Activated naive CD4-positive, alpha-beta T cell treated with anti-CD3 and anti-CD28 coated beads, Interleukin-2, amount 50 U/mL, for 16 hours (primary cell): ENCODE data around the gene ACSL5.
"Not testable (repeated sequence)": the region's sequence is repeated elsewhere in the genome, so short reads cannot be mapped to it uniquely, and the experiment has no call there.

Experiments used
- DNase-seq: peaks from one replicate; pipeline ENCODE4 v3.0.0-alpha.2; 2020

Gene ACSL5

DNA sequence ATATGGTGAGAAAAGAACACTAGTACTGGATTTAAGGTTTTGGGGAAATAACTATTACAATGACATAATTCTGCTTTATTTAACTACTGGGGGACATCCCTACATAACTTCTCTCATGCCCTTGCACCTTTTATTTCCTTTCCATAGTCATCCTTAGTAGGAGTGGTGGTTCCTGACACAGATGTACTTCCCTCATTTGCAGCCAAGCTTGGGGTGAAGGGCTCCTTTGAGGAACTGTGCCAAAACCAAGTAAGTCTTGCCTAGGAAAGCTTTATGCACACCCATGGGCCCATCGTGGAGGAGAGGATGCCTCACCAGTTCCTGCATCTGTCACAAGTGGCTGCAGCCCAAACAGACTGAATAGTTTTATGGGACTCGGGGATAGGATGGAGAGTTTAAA, 52.2 kb downstream of the ACSL5 start:
- no peak for DNase-seq

DNA sequence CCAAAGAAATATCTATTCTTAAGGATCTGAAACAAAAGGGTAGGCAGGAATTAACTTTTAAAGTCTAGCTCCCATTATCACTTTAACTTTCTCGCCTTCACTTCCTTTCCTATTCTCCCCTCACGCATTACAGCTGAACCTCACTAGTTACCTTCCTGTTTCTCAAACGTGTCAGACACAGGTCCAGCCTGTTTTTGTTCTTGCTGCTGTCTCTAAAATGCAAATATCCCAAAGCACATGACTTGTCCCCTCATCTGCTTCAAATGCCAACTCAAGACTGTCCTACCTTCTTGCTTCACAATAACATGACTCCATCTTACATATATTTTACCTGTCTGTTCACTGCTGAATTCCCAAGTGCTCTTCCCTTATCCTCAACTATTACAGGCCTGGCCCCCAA, 55.2 kb downstream of the ACSL5 start:
- DNase-seq: no peak

DNA sequence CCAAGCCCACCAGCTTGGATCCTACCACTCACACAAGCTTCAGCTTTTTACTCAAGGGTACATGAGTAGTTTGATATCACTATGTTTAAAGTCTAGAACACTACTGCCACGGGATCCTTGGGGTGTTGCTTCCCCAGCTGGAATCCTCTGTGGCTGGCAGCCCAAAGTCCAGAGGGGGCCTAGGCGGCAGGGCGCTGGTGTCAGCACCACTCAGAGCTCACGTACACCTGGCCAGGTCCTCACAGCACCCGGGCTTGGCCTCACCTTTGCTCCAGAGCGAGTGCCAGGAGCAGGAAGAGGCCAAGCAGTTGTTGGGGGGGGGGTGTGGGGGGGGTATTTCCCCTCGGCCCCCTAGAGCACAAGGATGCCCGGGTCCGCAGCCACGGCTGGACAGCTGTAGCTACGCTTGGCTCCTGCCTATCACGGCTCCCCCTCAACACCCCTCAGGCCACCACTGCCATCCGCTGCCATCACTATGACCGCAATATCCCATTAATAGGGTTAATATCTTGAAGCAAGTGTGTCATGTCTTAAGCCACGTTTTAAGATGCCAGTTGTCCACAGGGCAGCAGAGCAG, 55.8 kb downstream of the ACSL5 start:
- DNase-seq: no peak

DNA sequence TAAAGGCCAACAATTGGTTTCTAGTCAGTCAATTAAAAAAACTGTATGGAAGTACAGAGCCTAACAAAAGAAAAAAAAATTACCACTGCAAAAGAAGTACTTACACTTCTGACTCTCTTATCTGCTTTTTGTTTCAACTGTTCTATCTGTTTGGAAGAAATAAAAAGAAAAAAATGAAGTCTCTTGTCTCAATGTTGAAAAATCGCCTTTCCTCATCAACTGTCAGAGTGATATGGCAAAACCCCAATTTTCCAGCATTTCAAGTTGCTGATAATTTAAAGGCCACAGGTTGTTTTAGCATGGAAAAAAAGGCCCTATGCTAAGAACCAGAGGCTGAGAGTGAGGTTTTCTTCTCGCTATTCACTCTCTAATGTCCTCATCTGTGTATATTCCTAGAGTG, 59.2 kb downstream of the ACSL5 start:
- no peak for DNase-seq

DNA sequence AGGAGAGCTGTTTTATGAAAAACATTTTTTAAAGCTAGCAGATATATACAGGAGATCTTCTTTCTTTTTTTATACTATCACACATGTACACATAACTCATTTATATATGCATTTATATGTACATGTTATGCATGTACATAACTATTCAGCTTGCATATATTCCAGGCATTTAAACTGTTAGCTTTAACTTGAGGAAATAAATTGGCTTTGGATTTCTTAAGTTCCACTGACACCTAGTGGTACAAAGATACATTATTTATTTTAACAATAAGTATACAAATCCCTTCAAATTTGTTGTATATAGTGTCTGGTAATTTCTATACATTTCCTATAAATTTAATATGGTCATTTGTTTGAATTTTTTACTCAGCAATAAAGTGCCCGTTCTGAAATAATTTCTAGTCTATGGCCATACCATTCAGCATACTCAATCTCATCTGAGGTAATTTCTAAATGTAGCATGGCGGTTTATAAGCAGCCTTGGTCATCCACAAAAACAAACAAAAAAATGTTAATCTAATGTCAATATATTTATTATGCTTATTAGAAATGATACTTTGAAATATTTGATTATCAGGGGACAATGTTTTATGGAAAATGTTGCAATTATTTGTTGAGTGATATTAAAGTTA, 61.2 kb downstream of the ACSL5 start:
- DNase-seq: no peak

DNA sequence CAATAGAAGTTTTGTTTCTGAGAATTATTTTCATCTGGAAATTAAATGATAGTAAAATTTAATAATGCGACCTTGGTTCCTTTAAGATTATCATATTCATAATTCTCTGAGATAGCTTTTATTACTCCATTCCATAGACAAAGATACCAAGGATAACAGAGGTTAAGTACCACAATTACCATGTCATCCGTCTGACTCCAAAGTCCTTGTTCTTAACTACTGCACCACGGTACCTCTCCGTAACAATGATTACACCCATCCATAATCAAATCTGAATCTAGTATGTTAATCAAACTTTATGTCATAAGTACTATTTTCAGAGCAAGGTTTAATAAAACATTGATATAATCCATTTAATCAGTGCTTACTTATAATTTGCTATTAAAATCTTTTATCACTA, 64.4 kb downstream of the ACSL5 start:
- no peak for DNase-seq

DNA sequence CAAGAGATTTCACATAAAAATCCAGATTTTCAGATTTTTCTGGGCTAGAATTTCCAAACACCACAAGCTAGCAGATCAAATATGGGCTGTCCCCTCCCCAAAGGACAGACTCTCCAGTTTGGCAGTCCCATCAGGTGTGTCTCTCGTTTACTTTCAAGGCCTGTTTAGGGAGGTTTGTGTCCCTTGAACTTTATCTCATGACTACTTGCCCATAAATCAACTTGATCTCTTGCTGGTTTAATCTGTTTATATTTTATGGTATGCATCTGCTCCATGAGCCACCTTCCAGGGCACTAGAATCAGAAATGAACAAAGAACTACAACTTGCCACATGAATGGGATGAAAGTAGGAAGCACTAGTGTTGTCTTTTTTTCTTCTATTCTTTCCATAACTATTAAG, 67.6 kb downstream of the ACSL5 start:
- DNase-seq: no peak

DNA sequence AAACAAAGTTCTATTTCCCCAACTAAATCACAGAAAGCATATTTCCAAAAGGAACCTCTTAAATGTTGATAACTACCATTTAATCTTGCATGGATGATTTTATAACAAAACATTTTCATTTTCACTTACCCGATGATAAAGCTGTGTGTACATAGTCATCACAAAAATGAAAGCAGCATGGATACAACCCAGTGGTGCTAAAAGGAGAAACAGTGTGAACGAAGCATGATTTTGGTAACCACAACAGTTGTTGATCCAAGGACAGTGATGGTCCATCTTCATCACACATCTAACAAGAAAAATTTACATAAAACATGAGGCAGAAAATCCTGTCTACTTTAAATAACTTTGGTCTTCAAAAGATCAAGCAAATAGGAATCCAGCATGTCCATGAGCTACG, 68.1 kb downstream of the ACSL5 start:
- DNase-seq: no peak

DNA sequence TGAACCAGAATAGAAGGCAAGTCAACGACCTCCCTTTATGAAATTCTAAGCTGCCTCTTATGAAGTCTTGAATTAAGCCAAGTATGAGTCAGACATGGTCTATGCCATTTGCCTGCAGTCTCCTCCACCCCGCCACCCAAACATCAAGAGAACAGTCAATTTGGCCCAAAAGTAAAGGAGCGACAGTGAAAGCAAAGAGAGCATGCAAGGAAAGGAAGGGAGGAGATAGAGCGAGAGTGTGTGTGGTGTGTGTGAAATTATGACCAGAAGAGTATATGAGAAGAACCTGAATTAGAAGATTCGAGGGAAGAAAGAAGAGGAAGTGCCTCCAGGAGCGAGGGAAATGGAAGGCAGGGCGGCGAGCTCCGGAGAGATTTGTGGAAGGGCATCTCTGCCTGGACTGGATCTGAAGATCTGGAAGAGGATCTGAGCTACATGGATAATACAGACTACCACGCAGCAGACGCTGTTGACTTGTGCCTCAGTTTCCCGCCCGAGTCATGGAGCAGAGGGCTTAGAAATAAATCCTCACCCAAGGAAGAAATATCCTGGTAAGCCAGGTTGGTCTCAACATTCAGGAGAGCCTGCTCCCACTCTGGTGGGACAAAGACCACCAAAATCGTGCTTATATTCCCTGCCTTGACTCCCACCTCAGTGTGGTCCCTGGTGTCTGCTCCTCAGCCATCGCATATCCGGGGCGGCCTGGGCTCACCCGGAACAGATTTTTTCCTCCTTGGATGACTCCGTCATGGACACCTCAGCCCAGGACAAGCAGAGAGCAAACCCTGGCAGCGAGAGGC, 72.3 kb downstream of the ACSL5 start:
- no peak for DNase-seq

DNA sequence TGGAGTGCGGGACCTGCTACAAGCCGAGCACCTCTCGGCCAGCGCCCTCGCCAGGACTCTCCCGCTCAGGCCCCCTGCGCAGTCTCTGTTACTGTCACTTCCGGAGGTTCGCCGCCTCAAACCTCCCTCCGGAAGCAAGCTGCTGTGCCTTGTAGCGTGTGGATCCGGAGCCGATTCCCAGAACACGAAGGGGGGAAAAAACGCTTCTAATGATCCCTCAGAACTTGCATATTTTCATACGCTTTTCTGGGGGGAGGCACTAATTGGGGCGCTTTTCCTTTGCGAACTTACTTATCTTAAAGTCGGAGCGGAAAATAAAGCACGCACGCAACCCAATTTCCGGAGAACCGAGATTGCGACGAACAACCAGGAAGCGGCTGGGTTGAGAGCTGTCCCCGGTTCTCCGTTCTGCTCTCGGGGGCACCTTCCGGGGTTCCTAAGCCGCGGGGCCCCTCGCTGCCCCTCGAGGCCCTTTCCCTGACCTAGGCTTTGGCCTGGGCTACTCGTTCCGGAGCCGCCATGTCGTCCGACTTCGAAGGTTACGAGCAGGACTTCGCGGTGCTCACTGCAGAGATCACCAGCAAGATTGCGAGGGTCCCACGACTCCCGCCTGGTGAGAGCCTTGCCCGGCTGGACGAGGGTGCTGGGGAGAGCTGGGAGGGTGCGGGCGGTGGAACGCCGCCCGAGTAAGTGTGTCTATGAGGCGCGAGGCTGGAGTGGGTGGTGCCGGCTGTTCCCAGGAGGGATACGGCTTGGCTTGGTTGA, 73.1 kb downstream of the ACSL5 start, which contains the start of the genes VTI1A and ZDHHC6:
VTI1A (plus strand) TSS at position 361 of the 765 bp plus-strand sequence; CDS start at position 520, 159 bp downstream.
ZDHHC6 (minus strand) TSS at position 60 of the 765 bp plus-strand sequence. CDS start 1,478 bp downstream, outside the sequence.
- peak; percentile 84 for DNase-seq

DNA sequence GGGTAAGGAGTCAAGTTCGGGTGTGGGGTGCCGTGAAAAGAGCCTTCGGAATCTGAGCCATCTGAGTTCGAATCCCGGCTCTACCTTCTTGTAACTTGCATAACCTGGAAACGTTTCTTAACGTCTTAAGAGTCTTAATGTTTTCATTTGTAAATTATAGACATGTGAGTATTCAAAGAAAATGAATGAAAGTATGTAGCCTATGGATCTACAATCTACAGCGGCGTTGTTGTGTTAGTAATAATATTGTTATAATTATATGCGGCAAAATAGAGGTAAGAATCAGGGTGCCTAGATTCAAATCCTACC, 73.7 kb downstream of the ACSL5 start:
- no peak for DNase-seq

DNA sequence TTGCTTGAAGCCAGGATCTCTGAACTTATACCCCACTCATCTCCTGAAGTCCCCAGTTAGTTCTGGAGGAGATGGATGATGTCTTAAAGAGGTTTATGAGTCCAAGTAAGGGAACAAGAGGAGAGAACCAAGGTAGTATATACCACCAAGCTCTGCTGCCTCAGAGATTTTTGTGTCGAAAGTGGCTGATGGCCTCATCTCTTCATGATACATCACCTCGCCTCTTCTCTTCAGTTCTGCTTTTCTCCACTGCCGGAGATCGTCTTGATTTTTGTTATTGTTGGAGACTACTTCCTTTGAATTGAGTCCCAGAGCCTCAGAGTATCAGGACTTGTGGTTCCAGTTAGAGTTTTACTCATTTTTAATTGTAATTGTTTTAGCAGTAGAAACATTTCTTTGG, 75.0 kb downstream of the ACSL5 start:
- DNase-seq: no peak

DNA sequence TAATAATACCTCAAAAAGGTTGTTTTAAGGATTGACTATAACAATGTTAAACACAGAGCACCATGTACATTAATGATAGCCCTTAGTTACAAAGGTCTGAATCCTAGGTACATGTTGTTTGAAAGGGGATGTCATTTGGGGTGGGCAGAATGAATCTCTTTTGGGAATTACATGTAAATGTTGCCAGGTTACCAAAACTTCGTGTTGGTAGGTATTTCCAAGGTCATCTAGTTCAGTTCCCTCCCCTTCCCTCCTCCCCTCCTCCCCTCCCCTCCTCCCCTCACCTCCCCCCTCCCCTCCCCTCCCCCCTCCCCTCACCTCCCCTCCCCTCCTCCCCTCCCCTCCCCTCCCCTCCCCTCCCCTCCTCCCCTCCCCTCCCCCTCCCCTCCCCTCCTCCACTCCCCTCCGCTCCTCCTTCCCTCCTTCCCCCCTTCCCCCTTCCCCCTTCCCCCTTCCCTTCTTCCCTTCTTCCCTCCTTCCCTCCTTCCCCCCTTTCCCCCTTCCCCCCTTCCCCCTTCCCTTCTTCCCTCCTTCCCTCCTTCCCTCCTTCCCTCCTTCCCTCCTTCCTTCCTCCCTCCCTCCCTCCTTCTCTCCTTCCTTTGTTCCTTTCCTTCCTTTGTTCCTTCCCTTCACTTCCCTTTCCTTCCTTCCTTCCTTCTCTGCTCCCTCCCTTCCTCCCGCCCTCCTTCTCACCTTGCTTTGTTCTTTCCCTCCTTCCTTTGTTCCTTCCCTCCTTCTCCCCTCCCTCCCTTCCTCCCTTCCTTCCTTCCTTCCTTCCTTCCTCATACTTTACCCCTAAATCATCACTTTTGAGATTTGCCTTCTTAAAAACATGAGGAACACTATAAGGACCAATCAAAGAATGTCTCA, 81.2 kb downstream of the ACSL5 start:
- no peak for DNase-seq

DNA sequence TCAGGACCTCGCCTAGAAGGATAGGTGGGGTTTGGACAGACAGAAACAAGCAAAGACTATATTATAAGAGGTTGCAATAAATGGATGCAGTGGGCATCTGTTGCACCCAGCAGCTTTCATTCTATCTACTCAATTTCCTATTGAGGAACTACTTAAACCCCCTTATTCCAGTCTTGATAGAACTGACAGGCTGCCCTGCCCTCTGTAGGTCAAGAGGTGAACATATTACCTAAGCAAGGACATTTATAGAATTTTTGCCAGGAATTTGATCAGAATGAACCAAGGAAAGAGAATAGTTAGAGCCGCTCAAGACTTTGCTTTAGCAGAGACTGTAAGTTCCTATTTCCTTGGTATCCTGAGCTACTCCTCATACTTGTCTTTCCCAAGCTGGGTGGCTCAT, 82.6 kb downstream of the ACSL5 start:
- no peak for DNase-seq

DNA sequence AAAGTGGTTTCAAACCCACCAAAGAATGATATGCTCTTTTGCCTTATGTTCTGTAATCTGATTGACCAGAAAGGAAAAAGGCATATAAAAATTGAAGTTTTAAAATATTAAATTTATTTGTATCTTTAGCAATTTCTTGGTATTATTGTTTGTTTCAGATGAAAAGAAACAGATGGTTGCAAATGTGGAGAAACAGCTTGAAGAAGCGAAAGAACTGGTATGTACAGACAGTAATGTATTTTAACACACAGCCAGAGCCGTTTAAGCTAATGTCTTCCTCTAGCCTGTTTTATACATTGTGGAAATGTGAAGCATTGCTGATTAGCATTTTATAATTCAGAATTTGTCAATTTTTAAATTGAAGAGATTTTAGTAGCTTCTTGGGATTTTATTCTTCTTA, 86.5 kb downstream of the ACSL5 start:
- DNase-seq: no peak

DNA sequence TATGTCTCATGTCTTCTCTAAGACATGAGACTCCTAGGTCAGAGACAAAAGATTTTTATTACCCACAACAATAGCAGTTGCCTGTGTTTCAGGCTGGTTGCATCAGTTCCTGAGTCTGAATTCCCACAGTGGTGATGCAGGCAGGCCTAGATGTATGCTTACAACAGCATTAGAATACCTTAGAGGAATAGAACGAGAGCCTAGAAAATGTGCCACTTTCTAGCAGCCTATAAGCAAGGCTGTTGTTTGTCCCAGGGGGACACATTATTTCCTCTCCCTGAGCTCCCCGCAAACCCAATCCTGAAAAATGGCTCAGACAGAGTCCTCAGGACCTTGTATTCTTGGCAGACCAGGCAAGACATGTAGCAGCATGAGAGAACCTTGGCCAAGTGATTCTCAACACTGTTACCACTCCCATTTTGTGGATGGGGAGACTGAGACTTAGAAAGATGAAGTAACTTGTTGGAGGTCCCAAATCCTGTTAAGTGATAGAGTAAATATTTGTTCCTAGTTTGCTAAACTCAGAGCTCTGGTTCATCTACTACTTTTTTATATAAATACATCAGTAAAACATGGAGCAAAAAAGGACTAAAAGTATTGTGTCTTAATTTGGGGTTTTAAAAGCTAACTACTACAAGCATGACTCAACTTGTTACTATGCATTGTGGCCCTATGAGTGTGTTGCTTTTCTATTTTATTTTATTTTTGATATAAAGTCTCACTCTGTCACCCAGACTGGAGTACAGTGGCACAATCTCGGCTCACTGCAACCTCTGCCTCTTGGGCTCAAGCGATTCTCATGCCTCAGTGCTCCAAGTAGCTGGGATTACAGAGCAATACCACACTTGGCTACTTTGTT, 87.3 kb downstream of the ACSL5 start:
- peak; percentile 54 for DNase-seq

DNA sequence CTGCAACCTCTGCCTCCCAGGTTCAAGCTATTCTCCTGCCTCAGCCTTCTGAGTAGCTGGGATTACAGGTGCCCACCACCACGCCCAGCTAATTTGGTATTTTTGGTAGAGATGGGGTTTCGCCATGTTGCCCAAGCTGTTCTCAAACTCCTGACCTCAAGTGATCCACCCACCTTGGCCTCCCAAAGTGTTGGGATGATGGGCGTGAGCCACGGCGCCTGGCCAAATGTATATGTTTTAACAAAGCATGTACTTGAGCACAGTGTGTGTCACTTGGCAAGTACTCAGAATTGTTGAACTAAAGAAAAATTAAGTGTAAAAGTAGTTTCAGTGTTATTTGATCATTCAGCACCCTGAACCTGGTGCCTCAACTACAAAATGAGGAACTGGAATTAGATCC, 90.2 kb downstream of the ACSL5 start:
- not testable (repeated sequence) for DNase-seq

DNA sequence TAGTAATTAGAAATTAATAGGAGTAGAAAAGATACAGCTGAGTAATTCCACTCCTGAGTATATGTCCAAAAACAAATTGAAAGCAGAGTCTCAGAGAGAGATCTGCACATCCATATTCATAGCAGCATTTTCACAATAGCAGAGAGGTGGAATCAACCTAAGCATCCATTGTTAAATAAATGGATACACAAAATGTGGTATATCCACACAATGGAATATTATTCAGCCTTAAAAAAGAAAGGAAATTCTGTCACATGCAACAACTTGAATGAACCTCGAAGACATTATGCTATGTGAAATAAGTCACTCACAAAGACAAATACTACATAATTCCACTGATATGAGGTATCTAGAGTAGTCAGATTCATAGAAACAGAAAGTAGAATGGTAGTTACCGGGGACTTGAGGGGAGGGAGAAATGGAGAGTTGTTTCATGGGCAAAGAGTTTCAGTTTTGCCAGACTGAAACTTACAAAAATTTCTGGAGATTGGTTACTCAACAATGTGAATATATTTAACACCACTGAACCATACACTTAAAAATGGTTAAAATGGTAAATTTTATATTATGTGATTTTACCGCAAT, 91.5 kb downstream of the ACSL5 start:
- DNase-seq: no peak

DNA sequence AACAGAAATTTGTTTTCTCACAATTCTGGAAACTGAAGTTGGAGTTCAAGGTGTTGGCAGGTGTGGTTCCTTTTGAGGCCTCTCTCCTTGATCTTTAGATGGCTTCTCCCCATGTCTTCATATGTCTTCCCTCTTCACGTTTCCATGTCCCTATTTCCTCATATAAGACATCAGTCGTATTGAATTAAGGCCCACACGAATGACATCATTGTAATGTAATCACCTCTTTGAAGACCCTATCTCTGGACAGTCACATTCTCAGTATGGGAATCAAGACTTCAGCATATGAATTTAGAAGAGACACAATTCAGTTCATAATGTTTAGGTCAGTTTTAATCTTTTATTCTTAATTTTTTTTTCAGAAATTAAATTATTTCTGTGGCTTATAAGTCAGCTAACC, 92.9 kb downstream of the ACSL5 start:
- DNase-seq: no peak

DNA sequence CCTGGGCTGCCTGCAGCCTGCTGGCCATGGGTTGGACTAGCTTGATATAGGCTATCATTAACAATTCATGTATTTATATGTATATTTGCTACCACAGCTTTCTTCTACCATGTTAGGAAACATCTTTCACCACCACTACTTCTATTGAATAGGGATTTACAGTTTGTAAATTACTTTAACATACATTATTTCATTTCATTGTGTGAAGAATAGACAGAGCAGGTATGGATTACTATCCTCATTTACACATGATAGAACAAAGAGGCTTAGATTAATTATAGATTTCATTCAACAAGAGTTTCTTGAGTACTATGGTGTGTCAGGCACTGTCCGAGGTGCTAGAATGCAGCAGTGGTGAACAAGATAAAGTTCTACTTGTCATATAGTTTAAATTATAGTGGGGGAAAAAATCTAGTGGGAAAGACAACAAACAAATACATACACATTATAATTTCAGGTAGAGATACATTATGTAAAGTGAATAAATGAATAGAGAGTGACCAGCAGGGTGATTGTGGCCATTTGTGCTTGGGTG, 93.7 kb downstream of the ACSL5 start:
- DNase-seq: no peak
